H54 (cell line): ENCODE measurements around the gene UQCC5.

Experiments used
- DNase-seq: peaks from one replicate; pipeline ENCODE4 v3.0.0; 2011; ENCODE audit warnings: low spot score, mixed read lengths; ENCODE audit not compliant: insufficient read length
- FAIRE-seq: peaks from 3 replicates; lab custom pipeline; 2011; peaks lifted over from hg19 to GRCh38; lab: Jason Lieb, UNC
- POLR2A ChIP-seq: IDR thresholded peaks from 2 replicates; pipeline ENCODE4 v1.6.1; 2011; ENCODE audit warnings: low read depth, mild to moderate bottlenecking, low read length

UQCC5 gene

GRCh38 chr3:52544937-52545336, 8.5 kb downstream of the UQCC5 start:
- TF ChIP-seq POLR2A = no peak
- FAIRE-seq (no peak), DNase-seq (no peak)

- TF ChIP-seq POLR2A = no peak
- FAIRE-seq (no peak), DNase-seq (no peak)
Observed at GRCh38 chr3:52546111-52546901, 9.9 kb downstream of the UQCC5 start.

GRCh38 chr3:52547143-52547542, 10.7 kb downstream of the UQCC5 start:
- FAIRE-seq (no peak), DNase-seq (no peak)
- no peak for TF ChIP-seq POLR2A

- FAIRE-seq (no peak), DNase-seq (no peak)
- no peak for TF ChIP-seq POLR2A
Observed at GRCh38 chr3:52551118-52551517, 14.7 kb downstream of the UQCC5 start.

- no peak for FAIRE-seq
- no peak for TF ChIP-seq POLR2A
- no peak for DNase-seq
Observed at GRCh38 chr3:52552089-52552488, 15.7 kb downstream of the UQCC5 start.

- DNase-seq = no peak
- no peak for TF ChIP-seq POLR2A
- no peak for FAIRE-seq
Observed at GRCh38 chr3:52554026-52554755, 17.8 kb downstream of the UQCC5 start.

GRCh38 chr3:52555056-52555455, 18.7 kb downstream of the UQCC5 start:
- no peak for DNase-seq
- TF ChIP-seq POLR2A = no peak
- no peak for FAIRE-seq

GRCh38 chr3:52557011-52557960, 20.9 kb downstream of the UQCC5 start:
- FAIRE-seq (no peak), DNase-seq (no peak)
- no peak for TF ChIP-seq POLR2A

GRCh38 chr3:52558436-52558835, 22.0 kb downstream of the UQCC5 start:
- no peak for DNase-seq
- FAIRE-seq = no peak

GRCh38 chr3:52561028-52561747, 24.8 kb downstream of the UQCC5 start:
- FAIRE-seq (no peak), DNase-seq (no peak)
- TF ChIP-seq POLR2A = no peak

More at GRCh38 chr3:52558436-52558835, 22.0 kb downstream of the UQCC5 start:
- no peak for TF ChIP-seq POLR2A

GRCh38 chr3:52563984-52564383, 27.6 kb downstream of the UQCC5 start:
- no peak for TF ChIP-seq POLR2A
- FAIRE-seq (no peak), DNase-seq (no peak)

GRCh38 chr3:52568069-52568468, 31.7 kb downstream of the UQCC5 start:
- FAIRE-seq (no peak), DNase-seq (no peak)
- TF ChIP-seq POLR2A = no peak

GRCh38 chr3:52570076-52570475, 33.7 kb downstream of the UQCC5 start:
- no peak for TF ChIP-seq POLR2A
- FAIRE-seq (no peak), DNase-seq (no peak)

GRCh38 chr3:52572221-52572620, 35.8 kb downstream of the UQCC5 start:
- DNase-seq = no peak
- no peak for TF ChIP-seq POLR2A
- FAIRE-seq = no peak
